Natural killer cell treated with Interleukin-12 subunit alpha and Interleukin-12 subunit beta and Interleukin-15 and Interleukin-18, amount 100 ng/mL, for 72 hours (primary cell): ENCODE data around the gene CDK12. TPM values are rescaled to one million over a fixed set of nuclear protein-coding genes. Genes with fewer than 3 reads are reported as not detected.

Experiments
- total RNA-seq, 2 donors: library from RNA; stranded (reverse); gene quantifications; one replicate each; pipeline ENCODE4 v1.2.3, GENCODE V29; 2022

The CDK12 gene
- total RNA-seq, 2 donors from 2014 or later, result 88.5 to 133 TPM

Other genes starting within 250 kb of the CDK12 start
- gene STAC2, start 235.5 kb upstream of the CDK12 start, total RNA-seq, result under 1 TPM in 1 of 2 donors, not detected in 1; 0.12 TPM
- 10 to 100 TPM; 14.4 to 18.3 TPM for gene FBXL20, start 59.9 kb upstream of the CDK12 start, total RNA-seq
- 10 to 100 TPM; 66.1 to 67.2 TPM for gene MED1, start 10.2 kb upstream of the CDK12 start, total RNA-seq
- gene NEUROD2, start 146.4 kb downstream of the CDK12 start, total RNA-seq, result not detected
- not detected for gene PPP1R1B, start 165.5 kb downstream of the CDK12 start, total RNA-seq
- 100 to 1,000 TPM in 1 of 2 donors, 10 to 100 TPM in 1; 97.9 to 139 TPM for gene STARD3, start 175.7 kb downstream of the CDK12 start, total RNA-seq
- 1 to 10 TPM; 2.1 to 2.5 TPM for gene TCAP, start 203.9 kb downstream of the CDK12 start, total RNA-seq
- not detected for gene PNMT, start 207.0 kb downstream of the CDK12 start, total RNA-seq
- 10 to 100 TPM in 1 of 2 donors, 1 to 10 TPM in 1; 8.8 to 13.7 TPM for gene PGAP3, start 226.6 kb downstream of the CDK12 start, total RNA-seq
- 1 to 10 TPM; 3.8 to 9.5 TPM for gene ERBB2, start 238.6 kb downstream of the CDK12 start, total RNA-seq